HG03354 (cell line): Measurements from ENCODE around the gene INTS1.
A peak's percentile ranks its signal among the peaks of the same experiment; 100 is the strongest.
"Not testable (repeated sequence)": the region's sequence is repeated elsewhere in the genome, so short reads cannot be mapped to it uniquely, and the experiment has no call there.

ENCODE experiments used
- ATAC-seq: cut with Tn5 transposase; IDR thresholded peaks from one replicate; pipeline ENCODE4 v1.9.1; 2021; ENCODE audit warnings: mild to moderate bottlenecking; ENCODE audit not compliant: unreplicated experiment, poor library complexity, severe bottlenecking

Gene INTS1

DNA sequence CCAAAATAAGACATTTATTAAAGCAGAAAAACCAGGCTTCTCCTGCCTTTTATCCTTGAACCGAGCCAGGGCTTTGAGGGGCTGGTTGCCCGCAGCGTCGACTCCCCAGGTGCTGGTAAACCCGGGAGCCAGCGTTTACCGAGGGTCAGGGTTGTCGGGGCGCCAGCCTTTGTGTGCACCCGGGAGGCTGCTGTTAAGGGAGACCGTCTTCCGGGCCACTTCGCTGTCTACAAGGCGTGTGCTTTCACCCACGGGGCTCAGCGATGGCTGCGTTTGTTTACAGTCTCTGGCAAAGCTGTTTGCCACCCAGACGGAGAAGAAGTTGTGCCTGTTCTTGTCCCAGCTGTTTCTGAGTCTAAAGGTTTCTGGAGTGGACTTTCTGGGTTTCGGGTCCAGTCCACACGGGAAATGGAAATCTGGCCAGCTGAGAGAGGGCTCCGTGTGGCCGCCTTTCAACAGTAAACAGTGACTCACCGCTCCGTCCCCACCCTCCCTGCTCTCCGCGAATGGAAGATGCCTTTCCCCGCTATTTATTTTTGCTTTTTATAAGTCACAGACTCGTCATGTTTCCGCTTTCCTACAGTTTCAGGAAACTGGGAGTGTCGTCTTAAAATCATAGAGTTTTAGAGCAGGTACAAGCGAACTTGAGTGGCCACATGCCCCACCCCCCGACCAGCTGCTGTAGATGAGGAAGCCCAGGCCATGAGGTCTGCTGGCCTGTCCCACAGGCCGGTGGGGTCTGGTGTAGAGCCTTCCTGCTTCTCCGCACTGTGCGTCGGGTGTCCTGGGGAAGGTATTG lies 28.5 kb upstream of the INTS1 start:
- ATAC-seq: no peak

DNA sequence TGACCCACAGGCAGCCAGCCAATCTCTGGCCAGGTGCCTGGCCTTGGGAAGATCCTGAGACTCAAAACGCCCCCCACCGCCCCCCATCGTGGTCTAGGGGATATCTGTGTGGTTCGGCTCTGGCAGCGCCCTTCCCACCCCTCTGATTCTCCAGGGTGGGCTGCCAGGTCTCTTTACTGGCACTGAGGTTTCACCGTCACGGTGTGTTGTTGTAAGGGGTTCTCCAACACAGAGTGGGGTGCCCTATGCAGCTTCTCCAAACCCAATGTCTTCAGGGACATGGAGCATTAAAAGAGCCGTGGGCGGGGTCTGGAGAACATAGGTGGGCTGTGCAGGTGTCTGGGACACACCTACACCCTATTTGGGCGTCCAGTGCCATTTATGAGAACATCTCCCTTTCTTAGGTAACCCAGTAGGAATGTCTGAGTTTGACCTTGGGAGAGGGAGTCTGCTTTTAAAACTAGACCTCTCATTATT lies 27.8 kb upstream of the INTS1 start:
- no peak for ATAC-seq

DNA sequence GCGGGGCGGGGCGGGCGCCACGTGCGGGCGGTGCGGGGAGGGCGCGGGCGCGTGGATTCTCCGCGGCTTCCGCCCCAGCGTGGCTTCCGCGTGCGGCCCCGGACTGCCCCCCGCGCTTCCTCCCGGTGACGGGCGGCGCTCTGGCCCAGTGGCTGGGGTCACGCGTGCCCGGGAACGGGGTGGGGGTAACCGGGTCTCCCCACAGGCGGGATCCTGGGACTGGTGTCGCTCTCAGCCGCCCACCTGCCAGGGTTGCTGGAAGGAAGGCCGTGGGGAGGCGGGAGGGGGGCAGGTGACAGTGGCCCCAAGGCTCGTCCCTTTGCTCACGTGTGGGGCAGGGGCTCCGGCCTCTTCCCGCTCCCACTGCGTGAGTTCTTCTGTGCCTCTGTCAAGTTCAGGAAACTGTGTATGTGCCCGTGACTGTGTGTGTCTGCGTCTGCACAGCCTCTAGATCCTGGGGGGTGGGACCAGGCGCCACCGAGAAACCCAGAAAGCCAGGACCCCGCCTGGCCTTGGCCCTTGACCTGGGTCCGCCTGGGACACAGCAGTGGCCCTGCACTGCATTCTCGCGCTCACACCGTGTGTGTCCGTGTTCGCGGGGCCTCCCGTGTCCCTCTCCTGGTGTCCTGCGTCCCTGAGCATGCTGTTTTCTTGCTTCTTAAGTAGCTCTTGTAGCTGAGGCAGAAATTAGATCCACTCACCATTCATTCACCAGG lies 27.2 kb upstream of the INTS1 start:
- ATAC-seq: no peak

- no peak for ATAC-seq
Observed at GRCh38 chr7:1530946-1531262, 26.7 kb upstream of the INTS1 start.

GRCh38 chr7:1529383-1530116 lies 25.4 kb upstream of the INTS1 start:
- ATAC-seq: no peak

DNA sequence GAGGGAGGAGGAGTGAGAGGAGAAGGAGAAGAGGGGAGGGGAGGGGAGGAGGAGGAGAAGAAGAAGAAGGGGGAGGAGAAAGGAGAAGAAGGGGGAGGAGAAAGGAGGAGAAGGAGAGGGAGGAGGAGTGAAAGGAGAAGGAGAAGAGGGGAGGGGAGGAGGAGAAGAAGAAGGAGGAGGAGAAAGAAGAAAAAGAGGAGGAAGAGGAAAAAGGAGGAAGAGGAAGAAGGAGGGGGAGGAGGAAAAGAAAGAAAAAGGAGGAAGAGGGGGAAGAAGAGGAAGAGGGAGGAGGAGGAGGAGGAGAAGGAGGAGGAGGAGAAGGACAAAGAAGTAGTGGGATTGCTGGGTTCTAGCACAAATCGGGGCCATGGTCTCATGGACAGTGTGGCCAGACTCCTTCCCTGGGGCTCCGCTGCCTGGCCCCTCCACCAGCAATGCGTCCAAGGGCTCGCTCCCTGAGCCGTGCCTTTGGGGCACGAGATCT lies 22.1 kb upstream of the INTS1 start:
- no peak for ATAC-seq

- ATAC-seq: no peak
Observed at GRCh38 chr7:1525409-1525808, 21.2 kb upstream of the INTS1 start.

DNA sequence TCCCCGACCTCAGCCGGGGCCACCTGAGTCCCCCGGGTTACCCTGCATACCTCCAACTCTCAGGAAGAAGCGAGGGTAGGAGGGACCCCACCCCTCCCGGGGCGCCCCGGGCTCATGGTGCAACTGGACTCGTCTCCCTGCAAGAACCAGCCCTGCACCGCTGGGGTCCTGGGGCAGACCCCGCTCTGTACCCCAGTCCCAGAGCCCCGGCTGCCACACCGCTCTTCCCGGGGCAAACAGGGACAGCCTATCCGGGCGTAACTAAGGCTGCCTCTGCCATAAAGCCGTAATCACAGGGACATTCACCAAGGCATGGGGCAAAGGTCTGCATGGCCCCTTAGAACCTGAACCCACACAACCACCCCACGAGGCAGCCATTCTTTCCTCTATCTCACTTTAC lies 19.7 kb upstream of the INTS1 start:
- no peak for ATAC-seq

DNA sequence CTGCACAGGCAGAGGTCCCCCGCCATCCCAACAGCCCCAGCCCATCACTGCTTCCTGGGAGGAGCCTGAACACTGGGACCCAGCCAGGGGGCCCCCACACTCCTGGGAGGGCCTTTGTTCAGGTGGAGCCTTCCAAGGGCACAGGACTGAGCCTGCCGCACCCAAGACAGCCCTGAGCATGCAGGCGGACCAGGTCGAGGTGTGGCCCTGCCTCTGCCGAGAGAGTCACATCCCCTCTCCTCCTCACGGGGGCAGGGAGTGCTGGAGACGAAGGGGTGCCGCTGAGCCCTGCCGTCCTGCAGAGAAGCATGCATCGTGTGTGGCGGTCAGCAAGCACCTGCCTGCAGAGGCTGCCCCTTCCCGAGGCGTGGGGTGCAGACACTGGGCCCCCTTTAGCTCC lies 19.0 kb upstream of the INTS1 start:
- no peak for ATAC-seq

DNA sequence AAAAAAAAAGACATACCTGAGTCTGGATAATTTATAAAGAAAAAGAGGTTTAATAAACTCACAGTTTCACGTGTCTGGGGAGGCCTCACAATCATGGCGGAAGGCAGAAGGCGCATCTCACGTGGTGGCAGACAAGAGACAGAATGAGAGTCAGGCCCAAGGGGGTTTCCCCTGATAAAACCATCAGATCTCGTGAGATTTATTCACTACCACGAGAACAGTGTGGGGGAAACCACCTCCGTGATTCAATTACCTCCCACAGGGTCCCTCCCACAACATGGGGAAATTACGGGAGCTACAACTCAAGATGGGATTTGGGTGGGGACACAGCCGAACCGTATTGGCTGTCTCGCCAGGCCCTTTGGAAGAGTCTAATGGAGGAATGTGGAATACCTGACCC lies 17.3 kb upstream of the INTS1 start:
- no peak for ATAC-seq

GRCh38 chr7:1520539-1521234 lies 16.5 kb upstream of the INTS1 start:
- ATAC-seq: no peak

GRCh38 chr7:1519322-1519922 lies 15.2 kb upstream of the INTS1 start:
- ATAC-seq: not testable (repeated sequence)

GRCh38 chr7:1516586-1517251 lies 12.5 kb upstream of the INTS1 start:
- no peak for ATAC-seq

- ATAC-seq: not testable (repeated sequence)
Observed at GRCh38 chr7:1515509-1515967, 11.3 kb upstream of the INTS1 start.

DNA sequence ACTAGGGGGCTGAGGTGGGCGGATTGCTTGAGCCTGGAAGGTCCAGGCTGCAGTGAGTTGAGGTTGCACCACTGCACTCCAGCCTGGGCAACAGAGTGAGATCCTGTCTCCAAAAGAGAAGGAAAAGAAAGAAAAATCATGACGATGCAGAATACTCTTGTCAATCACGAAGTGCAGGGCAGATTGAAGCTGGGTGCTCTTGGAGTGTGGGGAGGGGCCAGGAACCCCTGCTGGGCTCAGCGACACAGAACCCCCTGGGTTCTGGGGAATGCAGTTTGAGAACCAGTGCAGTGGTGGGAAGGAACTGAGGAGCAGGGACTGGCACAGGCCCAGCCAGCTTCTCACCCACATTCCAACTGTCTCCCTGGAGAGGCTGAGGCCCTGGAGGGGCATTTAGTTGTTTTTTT lies 10.8 kb upstream of the INTS1 start:
- ATAC-seq: no peak

DNA sequence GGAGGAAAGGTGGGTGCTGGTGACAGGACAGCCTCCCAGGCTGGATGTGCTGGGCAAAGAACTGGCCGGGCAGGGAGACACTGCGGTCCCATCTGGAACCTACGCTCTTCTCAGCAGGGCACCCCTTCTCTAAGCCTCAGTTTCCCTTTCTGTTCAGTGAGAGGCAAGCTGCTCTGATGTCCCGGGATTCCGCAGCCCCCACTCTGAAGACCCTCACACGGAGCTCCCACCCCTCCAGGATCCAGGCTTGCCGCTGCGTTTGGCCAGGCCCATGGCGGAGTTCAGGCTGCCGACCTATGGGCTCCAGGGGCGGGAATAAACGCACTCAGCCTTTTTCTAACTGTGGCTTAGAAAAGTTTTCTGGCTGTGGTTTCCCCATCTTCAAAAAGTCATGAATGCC lies 10.2 kb upstream of the INTS1 start:
- ATAC-seq: no peak

DNA sequence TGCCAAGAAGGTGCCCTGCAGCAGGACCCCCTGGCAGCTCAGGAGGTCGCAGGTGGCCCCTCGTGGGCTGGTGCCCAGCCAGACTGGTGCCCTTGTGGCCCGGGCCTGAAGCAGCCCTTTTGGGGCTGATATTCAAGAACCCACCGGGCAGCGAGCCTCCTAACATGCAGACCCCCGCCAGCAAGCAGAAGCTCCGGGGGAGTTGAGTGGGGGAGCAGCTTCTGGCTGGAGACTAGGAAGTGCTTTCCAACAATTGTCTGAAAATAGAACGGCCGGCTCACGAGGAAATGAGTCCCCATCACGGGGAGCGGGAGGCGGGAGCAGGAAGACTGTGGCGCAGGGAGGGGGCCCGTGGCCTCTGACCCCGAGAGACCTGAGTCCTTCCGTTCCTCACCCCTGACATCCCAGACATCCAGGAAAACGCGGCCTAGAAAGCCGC lies 9.5 kb upstream of the INTS1 start:
- no peak for ATAC-seq

DNA sequence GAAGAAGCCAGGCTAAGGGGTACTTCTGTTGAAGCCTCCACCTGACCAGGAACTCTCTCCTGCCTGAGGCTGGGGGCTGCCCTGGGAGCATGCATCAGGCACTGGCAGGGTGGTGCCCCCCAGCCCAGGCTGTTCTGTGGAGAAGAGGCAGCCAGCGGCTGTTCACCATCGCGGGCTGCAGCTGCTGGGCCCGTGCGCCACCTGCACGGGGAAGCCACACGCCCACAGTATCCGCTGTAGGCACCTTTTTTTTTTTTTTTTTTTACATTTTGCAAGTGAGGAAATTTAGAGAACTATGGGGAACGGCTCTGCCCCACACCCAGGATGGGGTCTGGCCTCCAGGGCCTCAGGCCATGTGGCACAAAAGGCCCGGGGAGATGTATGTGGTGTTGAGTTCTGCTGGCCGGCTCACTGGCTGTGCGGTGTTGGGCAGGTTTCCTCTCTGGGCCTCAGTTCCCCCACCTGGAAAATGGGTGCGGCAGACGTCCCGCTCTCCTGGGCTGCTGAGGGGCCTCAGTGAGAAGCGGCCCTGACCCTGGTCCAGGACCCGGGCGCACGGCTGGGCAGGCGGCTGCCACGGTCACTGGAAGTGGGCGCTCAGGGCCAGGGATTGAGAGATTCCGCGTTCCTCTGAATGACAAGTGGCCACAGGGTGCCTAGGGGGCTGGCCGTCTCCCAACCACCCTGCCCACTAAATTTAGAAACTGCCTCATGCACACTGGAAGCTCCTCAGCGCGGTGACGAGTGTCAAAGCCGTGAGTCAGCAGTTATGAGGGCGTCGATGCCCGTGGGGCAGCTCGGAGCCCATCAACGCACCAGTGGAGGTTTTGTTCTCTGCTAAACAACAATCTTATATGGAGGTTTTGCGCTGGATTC lies 8.8 kb upstream of the INTS1 start:
- ATAC-seq: peak; percentile 46
